IMR-90 (cell line): ENCODE measurements around the gene CEP128. TPM values are rescaled to one million over a fixed set of nuclear protein-coding genes. Genes with fewer than 3 reads are reported as not detected.

ENCODE experiments used
- ATAC-seq: fragments of 200-7000 bp; cut with Tn5 transposase; 2 replicates; pipeline ENCODE4 v1.9.1; 2020; ENCODE audit warnings: low read depth, mild to moderate bottlenecking, moderate library complexity
- BruUV-seq: library from RNA; stranded (reverse); fragments of 400-500 nt; replicated peaks from 2 replicates; lab custom pipeline; 2021; lab: Mats Ljungman, UMichigan
- CTCF ChIA-PET: fragments of 300-600 bp; formaldehyde crosslinking; extraction: SDS; loops from one replicate; lab custom pipeline; 2021; ENCODE audit warnings: antibody characterized with exemption; lab: Yijun Ruan, JAX
- POLR2A ChIA-PET: fragments of 300-600 bp; sonication (Branson Sonifier 250); formaldehyde crosslinking; loops from one replicate; lab custom pipeline; 2022; ENCODE audit warnings: antibody characterized with exemption; ENCODE audit not compliant: unreplicated experiment; lab: Charles Lee
- DNase-seq: peaks from one replicate; pipeline ENCODE4 v3.0.0; 2013
- H2AFZ ChIP-seq: replicated peaks from 2 replicates; pipeline ENCODE3; 2013; ENCODE audit warnings: low read length, mild to moderate bottlenecking; ENCODE audit not compliant: poor library complexity
- H2AK5ac ChIP-seq: 2 replicates; pipeline ENCODE4 v1.6.1; 2013; ENCODE audit warnings: low read depth, low read length, inconsistent platforms
- H2AK9ac ChIP-seq: replicated peaks from 2 replicates; pipeline ENCODE3; 2013; ENCODE audit warnings: mild to moderate bottlenecking, low read depth, low read length, moderate library complexity; ENCODE audit not compliant: poor library complexity
- H2BK120ac ChIP-seq: 2 replicates; pipeline ENCODE4 v1.6.1; 2013; ENCODE audit warnings: low read depth, low read length, inconsistent platforms
- H2BK15ac ChIP-seq: 3 replicates; pipeline ENCODE4 v1.6.1; 2013; ENCODE audit warnings: low read depth, low read length, inconsistent platforms
- H2BK20ac ChIP-seq: 2 replicates; pipeline ENCODE4 v1.6.1; 2013; ENCODE audit warnings: low read depth, mild to moderate bottlenecking, inconsistent platforms, low read length, moderate library complexity
- H2BK5ac ChIP-seq: 2 replicates; pipeline ENCODE4 v1.6.1; 2013; ENCODE audit warnings: mild to moderate bottlenecking, low read depth, low read length, inconsistent platforms; ENCODE audit not compliant: poor library complexity, severe bottlenecking
- H3K14ac ChIP-seq: replicated peaks from 2 replicates; pipeline ENCODE4 v1.6.1; 2013; ENCODE audit warnings: low read depth, low read length, inconsistent platforms
- H3K18ac ChIP-seq: 2 replicates; pipeline ENCODE4 v1.6.1; 2013; ENCODE audit warnings: low read depth, low read length, control low read depth
- H3K23ac ChIP-seq: 2 replicates; pipeline ENCODE4 v1.6.1; 2013; ENCODE audit warnings: low read depth, low read length, inconsistent platforms
- H3K27ac ChIP-seq: 2 replicates; pipeline ENCODE4 v1.5.1; 2013; ENCODE audit warnings: mild to moderate bottlenecking, control low read depth, low read length; ENCODE audit not compliant: insufficient read depth
- H3K27me3 ChIP-seq: 2 replicates; pipeline ENCODE4 v1.6.1; 2013; ENCODE audit warnings: low read length; ENCODE audit not compliant: control insufficient read depth, insufficient read depth
- H3K36me3 ChIP-seq: 2 replicates; pipeline ENCODE4 v1.6.1; 2013; ENCODE audit warnings: low read length, mixed read lengths; ENCODE audit not compliant: control insufficient read depth, insufficient read depth
- H3K4ac ChIP-seq: 2 replicates; pipeline ENCODE4 v1.6.1; 2013; ENCODE audit warnings: low read depth, low read length, inconsistent platforms
- H3K4me1 ChIP-seq: 2 replicates; pipeline ENCODE4 v1.6.1; 2013; ENCODE audit warnings: low read length, mixed read lengths; ENCODE audit not compliant: control insufficient read depth, insufficient read depth
- H3K4me2 ChIP-seq: 2 replicates; pipeline ENCODE4 v1.6.1; 2013; ENCODE audit warnings: low read depth, mild to moderate bottlenecking, control low read depth, low read length, moderate library complexity
- H3K4me3 ChIP-seq: 2 replicates; pipeline ENCODE4 v1.5.1; 2013; ENCODE audit warnings: low read depth, mild to moderate bottlenecking, control low read depth, low read length, moderate library complexity; ENCODE audit not compliant: insufficient read depth
- H3K56ac ChIP-seq: 2 replicates; pipeline ENCODE4 v1.6.1; 2013; ENCODE audit warnings: low read length, inconsistent platforms; ENCODE audit not compliant: insufficient read depth; ENCODE audit errors: extremely low read depth
- H3K79me1 ChIP-seq, 2 experiments: 2 replicates each; pipeline ENCODE4 v1.6.1; 2013; ENCODE audit warnings: low read length in 2 of 2, inconsistent platforms in 1 of 2, low read depth in 1 of 2
- H3K9ac ChIP-seq: 2 replicates; pipeline ENCODE4 v1.6.1; 2013; ENCODE audit warnings: low read depth, low read length, control low read depth
- H3K9me1 ChIP-seq: 2 replicates; pipeline ENCODE4 v1.6.1; 2013; ENCODE audit warnings: low read length, inconsistent platforms; ENCODE audit not compliant: insufficient read depth
- H3K9me3 ChIP-seq: 2 replicates; pipeline ENCODE4 v1.6.1; 2013; ENCODE audit warnings: low read length; ENCODE audit not compliant: control insufficient read depth, insufficient read depth
- H4K20me1 ChIP-seq: 2 replicates; pipeline ENCODE4 v1.6.1; 2013; ENCODE audit warnings: low read length, inconsistent platforms; ENCODE audit not compliant: insufficient read depth
- H4K5ac ChIP-seq: 2 replicates; pipeline ENCODE4 v1.6.1; 2013; ENCODE audit warnings: mild to moderate bottlenecking, low read depth, low read length, control low read depth
- H4K8ac ChIP-seq, 2 experiments: 2 replicates each; pipeline ENCODE4 v1.6.1; 2013; ENCODE audit warnings: low read depth in 2 of 2, low read length in 2 of 2, control low read depth in 1 of 2, inconsistent platforms in 1 of 2
- H4K91ac ChIP-seq: 2 replicates; pipeline ENCODE4 v1.6.1; 2013; ENCODE audit warnings: low read depth, low read length, inconsistent platforms; ENCODE audit not compliant: insufficient read depth
- CEBPB ChIP-seq: IDR thresholded peaks from 2 replicates; pipeline ENCODE4 v1.6.1; 2012; ENCODE audit warnings: low read depth, low read length, improper control_type of control experiment
- RFX5 ChIP-seq: IDR thresholded peaks from 2 replicates; pipeline ENCODE4 v1.8.0; 2012; ENCODE audit warnings: low read depth, mild to moderate bottlenecking, low read length, moderate library complexity
- WGBS, 2 experiments: methylation state at CpG; one replicate each; pipeline versions ENCODE4 v1.1.5 to v1.1.7; 2013; ENCODE audit warnings: missing lambda C conversion rate in 2 of 2; ENCODE audit not compliant: insufficient read length in 1 of 2; ENCODE audit errors: extremely low coverage in 2 of 2; 5-methylcytosine and 5-hydroxymethylcytosine counted together
- dilution Hi-C: fragments of 300-500 bp; cut with HindIII; formaldehyde crosslinking; loops from one replicate; pipeline ENCODE4 v1.14.3; 2018; ENCODE audit warnings: low sequenced_read_pairs; ENCODE audit not compliant: unreplicated experiment
- in situ Hi-C: fragments of 300-500 bp; cut with MboI; formaldehyde crosslinking; loops from 3 replicates; pipeline ENCODE4 v1.14.3; 2019; ENCODE audit warnings: low sequenced_read_pairs, inconsistent platforms, mixed read lengths
- intact Hi-C: fragments of 100-400 bp; cut with micrococcal nuclease; formaldehyde crosslinking; loops from 2 replicates; pipeline ENCODE4 v1.10.0; 2022
- polyA plus RNA-seq, 3 experiments: library from polyadenylated mRNA; depleted of rRNA; stranded (reverse); fragments of >200 nt; gene quantifications; 2 replicates each; pipeline ENCODE4 v1.2.3, GENCODE V29; 2012; ENCODE audit warnings: low replicate concordance in 1 of 3
- total RNA-seq: library from RNA; depleted of rRNA; stranded (reverse); fragments of >200 nt; gene quantifications from 2 replicates; pipeline ENCODE4 v1.2.3, GENCODE V29; 2012
- TF ChIP-seq, protein P1 (sequence below): fragments of 150-350 bp; IDR thresholded peaks from 2 replicates; pipeline ENCODE4 v1.6.1; 2016; ENCODE audit warnings: low read depth, mild to moderate bottlenecking, low read length, moderate library complexity, borderline replicate concordance

Gene CEP128
- total and polyA plus RNA-seq, 2 of the 4 experiments (the other 2 are of a cell fraction): 1.9 to 5.7 TPM

DNA sequence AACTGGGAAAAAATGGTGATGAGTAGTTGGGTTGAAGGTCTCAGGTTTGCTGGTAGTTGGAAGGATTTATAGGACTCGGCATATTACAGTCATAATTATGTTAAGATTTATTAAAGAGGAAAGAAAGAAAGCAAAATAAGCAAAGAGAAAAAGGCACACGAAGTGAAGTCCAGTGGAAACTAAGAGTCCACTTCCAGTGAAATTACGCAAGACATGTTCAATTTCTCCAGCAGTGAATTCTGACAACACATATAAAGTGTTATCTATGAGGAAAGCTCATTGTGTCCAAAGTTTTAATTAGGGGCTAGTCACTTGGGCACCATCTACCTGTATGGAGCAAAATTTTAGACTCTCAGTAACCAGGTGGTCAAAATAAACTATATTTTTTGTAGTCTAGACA is 143.3 kb downstream of the CEP128 start:
- no peaks in the 10 kb centered on the region for H3K9me1 ChIP-seq
- no peak overlapping the region for H2BK20ac ChIP-seq
- no peak overlapping the region for H3K23ac ChIP-seq
- no peak overlapping the region for H3K14ac ChIP-seq
- in situ Hi-C loops: no loop called here
- no peaks in the 10 kb centered on the region for H4K20me1 ChIP-seq
- intact Hi-C loops: no loop called here
- CTCF ChIA-PET: interaction anchor here (0.6 kb wide), 1 partner anchor 415 kb away, joined by 3 read pairs; no protein-coding TSS in a partner anchor
- H3K4ac ChIP-seq: no peak overlapping the region
- H4K91ac ChIP-seq: no peak overlapping the region
- H3K27me3 ChIP-seq: no peaks in the 10 kb centered on the region
- POLR2A ChIA-PET: no interaction called here
- BruUV-seq: no TSS peak
- dilution Hi-C loops: no loop called here
- H3K4me2 ChIP-seq: no peak overlapping the region
- no peak for ATAC-seq
- no peak overlapping the region for H3K18ac ChIP-seq
- no peak overlapping the region for H2BK120ac ChIP-seq
- no peak overlapping the region for H3K4me3 ChIP-seq
- TF ChIP-seq, protein P1, sequence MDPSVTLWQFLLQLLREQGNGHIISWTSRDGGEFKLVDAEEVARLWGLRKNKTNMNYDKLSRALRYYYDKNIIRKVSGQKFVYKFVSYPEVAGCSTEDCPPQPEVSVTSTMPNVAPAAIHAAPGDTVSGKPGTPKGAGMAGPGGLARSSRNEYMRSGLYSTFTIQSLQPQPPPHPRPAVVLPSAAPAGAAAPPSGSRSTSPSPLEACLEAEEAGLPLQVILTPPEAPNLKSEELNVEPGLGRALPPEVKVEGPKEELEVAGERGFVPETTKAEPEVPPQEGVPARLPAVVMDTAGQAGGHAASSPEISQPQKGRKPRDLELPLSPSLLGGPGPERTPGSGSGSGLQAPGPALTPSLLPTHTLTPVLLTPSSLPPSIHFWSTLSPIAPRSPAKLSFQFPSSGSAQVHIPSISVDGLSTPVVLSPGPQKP: no peak
- no peak for TF ChIP-seq RFX5
- peak; percentile 85 for TF ChIP-seq CEBPB
- no peaks in the 10 kb centered on the region for H3K36me3 ChIP-seq
- WGBS, 2 experiments: no CpG with 5 or more reads among the region's 3 CpGs
- H4K5ac ChIP-seq: no peak overlapping the region
- no peak overlapping the region for H2AFZ ChIP-seq
- H3K56ac ChIP-seq: no peak overlapping the region
- no peak overlapping the region for H3K9ac ChIP-seq
- no peak overlapping the region for H2BK15ac ChIP-seq
- no peak for DNase-seq
- no peak overlapping the region for H3K27ac ChIP-seq
- no peak overlapping the region for H2AK9ac ChIP-seq
- no peak overlapping the region for H4K8ac ChIP-seq
- no peak overlapping the region for H2AK5ac ChIP-seq
- H3K9me3 ChIP-seq: peaks cover 4% of the 10 kb centered on the region; the same call in 1 of the 2 replicates
- no peak overlapping the region for H2BK5ac ChIP-seq
- no peaks in the 10 kb centered on the region for H3K79me1 ChIP-seq
- no peaks in the 10 kb centered on the region for H3K4me1 ChIP-seq
